ENCODE data around the gene DUS2.
"Not testable (repeated sequence)": the region's sequence is repeated elsewhere in the genome, so short reads cannot be mapped to it uniquely, and the experiment has no call there.

DUS2 gene

GRCh38 chr16:68113765-68114240 lies 90.7 kb downstream of the DUS2 start:
- H3K4me3 ChIP-seq (ENCODE audit: low read depth, low read length): no peak overlapping the region
- in situ Hi-C loops (cut with HindIII; ENCODE audit: low sequenced_read_pairs): no loop called here
- DNase-seq (ENCODE audit: low read depth, low spot score): no peak
- TF ChIP-seq CTCF (IDR thresholded peaks at IDR 0.05; ENCODE audit: low read depth, low read length): no peak

- DNase-seq (ENCODE audit: low read depth, low spot score); in situ Hi-C loops (cut with HindIII; ENCODE audit: low sequenced_read_pairs); H3K4me3 ChIP-seq (ENCODE audit: low read depth, low read length): not testable (repeated sequence)
These were observed 91.9 kb downstream of the DUS2 start for GRCh38 chr16:68114939-68115338.

GRCh38 chr16:68115851-68116250 lies 92.8 kb downstream of the DUS2 start:
- no peak for TF ChIP-seq CTCF (IDR thresholded peaks at IDR 0.05; ENCODE audit: low read depth, low read length)
- in situ Hi-C loops (cut with HindIII; ENCODE audit: low sequenced_read_pairs): no loop called here

GRCh38 chr16:68116256-68116867 lies 93.3 kb downstream of the DUS2 start:
- DNase-seq (ENCODE audit: low read depth, low spot score): peak; percentile 24
- in situ Hi-C loops (cut with HindIII; ENCODE audit: low sequenced_read_pairs): no loop called here
- no peak overlapping the region for H3K4me3 ChIP-seq (ENCODE audit: low read depth, low read length)
- TF ChIP-seq CTCF (IDR thresholded peaks at IDR 0.05; ENCODE audit: low read depth, low read length): peak; percentile 53

More at GRCh38 chr16:68115851-68116250, 92.8 kb downstream of the DUS2 start:
- DNase-seq (ENCODE audit: low read depth, low spot score): no peak
- no peak overlapping the region for H3K4me3 ChIP-seq (ENCODE audit: low read depth, low read length)

- no peak for TF ChIP-seq CTCF (IDR thresholded peaks at IDR 0.05; ENCODE audit: low read depth, low read length)
These were observed 94.8 kb downstream of the DUS2 start for GRCh38 chr16:68117884-68118283.

GRCh38 chr16:68118954-68119353 lies 95.9 kb downstream of the DUS2 start:
- DNase-seq (ENCODE audit: low read depth, low spot score); in situ Hi-C loops (cut with HindIII; ENCODE audit: low sequenced_read_pairs); H3K4me3 ChIP-seq (ENCODE audit: low read depth, low read length): not testable (repeated sequence)

More at GRCh38 chr16:68117884-68118283, 94.8 kb downstream of the DUS2 start:
- no peak for DNase-seq (ENCODE audit: low read depth, low spot score)
- H3K4me3 ChIP-seq (ENCODE audit: low read depth, low read length): no peak overlapping the region
- in situ Hi-C loops (cut with HindIII; ENCODE audit: low sequenced_read_pairs): no loop called here

GRCh38 chr16:68120496-68120895 lies 97.4 kb downstream of the DUS2 start:
- H3K4me3 ChIP-seq (ENCODE audit: low read depth, low read length); in situ Hi-C loops (cut with HindIII; ENCODE audit: low sequenced_read_pairs); DNase-seq (ENCODE audit: low read depth, low spot score): not testable (repeated sequence)

- no peak overlapping the region for H3K4me3 ChIP-seq (ENCODE audit: low read depth, low read length)
- in situ Hi-C loops (cut with HindIII; ENCODE audit: low sequenced_read_pairs): no loop called here
- no peak for DNase-seq (ENCODE audit: low read depth, low spot score)
- no peak for TF ChIP-seq CTCF (IDR thresholded peaks at IDR 0.05; ENCODE audit: low read depth, low read length)
These were observed 103.3 kb downstream of the DUS2 start for GRCh38 chr16:68126395-68126794.

Measured in astrocyte of the spinal cord (primary cell).